ENCODE data around the gene LMBRD1. TPM values are rescaled to one million over a fixed set of nuclear protein-coding genes. Genes with fewer than 3 reads are reported as not detected.
A peak's percentile ranks its signal among the peaks of the same experiment; 100 is the strongest.
"Not testable (repeated sequence)": the region's sequence is repeated elsewhere in the genome, so short reads cannot be mapped to it uniquely, and the experiment has no call there.

The LMBRD1 gene
- total RNA-seq, 1 donor from 2014 or later, result 44.4 TPM

GRCh38 chr6:69801225-69801624 lies 4.4 kb upstream of the LMBRD1 start:
- Histone ChIP-seq H3K27ac (ENCODE audit: low read depth, low read length) (no peak overlapping the region), H3K4me3 (ENCODE audit: low read length in 3 of 3) (no peak overlapping the region), H3K36me3 (ENCODE audit: control insufficient read depth in 3 of 3, insufficient read depth in 3 of 3, low read length in 3 of 3) (no peaks in the 10 kb centered on the region), H3K27me3 (ENCODE audit: control insufficient read depth in 3 of 3, insufficient read depth in 3 of 3, low read length in 3 of 3) (no peaks in the 10 kb centered on the region), H3K9me3 (ENCODE audit: control insufficient read depth in 3 of 3, low read length in 3 of 3) (no peaks in the 10 kb centered on the region), H3K9ac (ENCODE audit: low read depth in 1 of 3, low read length in 3 of 3) (no peak overlapping the region), H3K4me1 (ENCODE audit: control insufficient read depth in 3 of 3, insufficient read depth in 3 of 3, low read length in 3 of 3) (peaks cover 3 to 10% (median 5%) of the 10 kb centered on the region in 3 donors)

- H3K4me3 ChIP-seq (ENCODE audit: low read length in 3 of 3); H3K9me3 ChIP-seq (ENCODE audit: control insufficient read depth in 3 of 3, low read length in 3 of 3); H3K36me3 ChIP-seq (ENCODE audit: control insufficient read depth in 3 of 3, insufficient read depth in 3 of 3, low read length in 3 of 3); H3K27me3 ChIP-seq (ENCODE audit: control insufficient read depth in 3 of 3, insufficient read depth in 3 of 3, low read length in 3 of 3); H3K9ac ChIP-seq (ENCODE audit: low read depth in 1 of 3, low read length in 3 of 3); H3K27ac ChIP-seq (ENCODE audit: low read depth, low read length): not testable (repeated sequence)
- peaks cover 3 to 12% (median 5%) of the 10 kb centered on the region in 3 donors for H3K4me1 ChIP-seq (ENCODE audit: control insufficient read depth in 3 of 3, insufficient read depth in 3 of 3, low read length in 3 of 3)
Measured at GRCh38 chr6:69798796-69799195, 2.0 kb upstream of the LMBRD1 start.

DNA sequence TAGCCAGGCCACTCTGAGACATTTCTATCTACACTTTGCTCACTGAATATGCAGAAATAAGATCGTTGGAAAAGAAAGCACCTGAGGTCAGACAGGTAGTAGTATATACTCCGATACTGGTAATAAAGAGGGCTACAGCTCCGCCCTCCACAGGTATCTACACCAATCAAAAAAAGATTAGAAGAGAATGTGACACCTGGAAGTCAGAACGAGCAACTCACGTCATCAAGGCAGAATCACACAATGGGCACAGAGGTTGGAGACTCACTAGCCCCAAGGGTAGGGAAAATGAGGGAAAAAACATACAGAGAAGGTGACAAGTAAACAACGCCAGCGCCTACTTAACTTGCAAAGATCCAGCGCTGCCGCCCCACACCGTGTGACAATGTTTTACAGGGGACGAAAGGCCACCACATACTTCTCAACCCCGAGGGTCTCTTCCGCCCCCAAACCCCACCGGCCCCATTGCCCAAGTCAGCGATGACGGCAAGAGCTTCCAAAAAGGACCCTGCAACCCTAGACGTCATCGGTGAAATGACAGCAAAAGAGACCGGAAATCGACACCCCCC lies 653 bp downstream of the LMBRD1 start:
- peaks cover 14 to 23% (median 20%) of the 10 kb centered on the region in 3 donors for H3K4me1 ChIP-seq (ENCODE audit: control insufficient read depth in 3 of 3, insufficient read depth in 3 of 3, low read length in 3 of 3)
- H3K9me3 ChIP-seq (ENCODE audit: control insufficient read depth in 3 of 3, low read length in 3 of 3), result no peaks in the 10 kb centered on the region

DNA sequence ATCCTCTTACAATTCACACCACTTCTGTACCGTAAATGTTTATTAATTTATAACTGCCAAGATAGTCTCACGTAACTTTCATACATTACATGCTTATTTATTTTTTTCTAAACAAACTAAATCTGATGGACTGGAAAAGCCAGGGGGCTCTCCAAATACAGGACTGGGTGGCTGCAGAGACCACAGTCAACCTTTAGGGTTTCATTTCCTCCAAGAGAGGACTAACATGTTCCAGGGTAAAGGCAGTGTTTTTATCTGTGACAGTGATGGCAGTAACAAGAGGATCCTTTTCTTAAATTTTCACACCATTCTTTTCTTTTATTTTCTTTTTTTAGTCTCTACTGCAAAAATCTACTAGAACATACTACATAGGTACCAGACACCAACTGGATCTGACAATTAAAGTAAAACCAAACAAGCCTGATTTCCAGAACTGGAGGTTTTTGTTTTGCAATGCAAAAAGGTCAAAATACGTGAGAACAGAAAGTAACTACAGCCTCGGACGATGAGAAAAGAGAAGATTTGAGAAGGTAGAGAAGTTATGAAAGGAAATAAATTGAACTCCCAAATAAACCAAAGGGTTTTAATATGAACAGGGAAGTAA lies 1.2 kb downstream of the LMBRD1 start:
- H3K9me3 ChIP-seq (ENCODE audit: control insufficient read depth in 3 of 3, low read length in 3 of 3), result no peaks in the 10 kb centered on the region
- no peaks in the 10 kb centered on the region for H3K27me3 ChIP-seq (ENCODE audit: control insufficient read depth in 3 of 3, insufficient read depth in 3 of 3, low read length in 3 of 3)
- peak overlapping the region; percentile 87 to 91 (median 90) for H3K4me3 ChIP-seq (ENCODE audit: low read length in 3 of 3)
- no peaks in the 10 kb centered on the region for H3K36me3 ChIP-seq (ENCODE audit: control insufficient read depth in 3 of 3, insufficient read depth in 3 of 3, low read length in 3 of 3)
- peak overlapping the region; percentile 97 for H3K27ac ChIP-seq (ENCODE audit: low read depth, low read length)
- H3K9ac ChIP-seq (ENCODE audit: low read depth in 1 of 3, low read length in 3 of 3), result peak overlapping the region; percentile 90 to 95 (median 90)
- peaks cover 19 to 27% (median 25%) of the 10 kb centered on the region in 3 donors for H3K4me1 ChIP-seq (ENCODE audit: control insufficient read depth in 3 of 3, insufficient read depth in 3 of 3, low read length in 3 of 3)

More for the DNA sequence above, 653 bp downstream of the LMBRD1 start:
- Histone ChIP-seq H3K36me3 (ENCODE audit: control insufficient read depth in 3 of 3, insufficient read depth in 3 of 3, low read length in 3 of 3) (no peaks in the 10 kb centered on the region), H3K9ac (ENCODE audit: low read depth in 1 of 3, low read length in 3 of 3) (peak overlapping the region; percentile 90 to 95 (median 90)), H3K27ac (ENCODE audit: low read depth, low read length) (peak overlapping the region; percentile 97), H3K4me3 (ENCODE audit: low read length in 3 of 3) (peak overlapping the region; percentile 87 to 91 (median 90)), H3K27me3 (ENCODE audit: control insufficient read depth in 3 of 3, insufficient read depth in 3 of 3, low read length in 3 of 3) (no peaks in the 10 kb centered on the region)

DNA sequence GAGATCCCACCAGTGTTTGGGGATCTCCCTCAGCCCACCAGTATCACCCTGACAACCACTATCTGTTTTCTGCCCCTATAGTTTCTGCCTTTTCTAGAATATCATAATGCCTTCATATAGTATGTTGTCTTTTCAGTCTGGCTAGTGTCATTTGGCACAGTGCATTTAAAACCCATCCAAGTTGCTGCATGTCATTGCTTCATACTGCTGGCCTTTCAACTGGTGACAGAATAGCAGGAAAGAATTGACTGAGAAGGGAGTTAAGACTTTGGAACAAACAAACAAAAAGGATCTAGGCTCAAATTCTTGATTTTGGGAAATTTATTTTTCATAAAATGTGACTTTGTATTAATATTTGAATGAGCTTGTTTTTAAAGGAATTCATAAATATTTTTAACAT lies 4.5 kb downstream of the LMBRD1 start:
- no peak overlapping the region for H3K9ac ChIP-seq (ENCODE audit: low read depth in 1 of 3, low read length in 3 of 3)

DNA sequence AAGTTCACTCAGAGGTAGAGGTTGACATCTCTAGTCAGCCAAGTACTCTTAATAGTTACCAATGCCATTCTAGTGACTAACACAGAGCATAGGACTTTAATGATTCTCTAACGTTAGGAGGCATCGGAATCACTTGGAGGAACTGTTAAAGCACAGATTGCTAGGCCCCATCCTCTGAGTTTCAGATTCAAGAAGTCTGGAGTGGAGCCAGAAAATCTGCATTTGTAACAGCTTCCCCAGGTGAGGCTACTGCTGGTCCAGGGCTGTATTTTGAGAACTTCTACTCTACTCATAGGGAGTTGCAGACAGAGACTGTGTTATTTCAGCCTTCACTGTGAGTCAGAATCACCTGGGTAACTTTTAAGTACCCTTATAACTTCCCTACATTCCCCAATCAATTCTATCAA lies 5.7 kb downstream of the LMBRD1 start:
- no peak overlapping the region for H3K4me3 ChIP-seq (ENCODE audit: low read length in 3 of 3)
- H3K36me3 ChIP-seq (ENCODE audit: control insufficient read depth in 3 of 3, insufficient read depth in 3 of 3, low read length in 3 of 3), result no peaks in the 10 kb centered on the region
- peaks cover 19 to 25% (median 19%) of the 10 kb centered on the region in 3 donors for H3K4me1 ChIP-seq (ENCODE audit: control insufficient read depth in 3 of 3, insufficient read depth in 3 of 3, low read length in 3 of 3)
- H3K9ac ChIP-seq (ENCODE audit: low read depth in 1 of 3, low read length in 3 of 3), result no peak overlapping the region
- no peaks in the 10 kb centered on the region for H3K27me3 ChIP-seq (ENCODE audit: control insufficient read depth in 3 of 3, insufficient read depth in 3 of 3, low read length in 3 of 3)
- H3K9me3 ChIP-seq (ENCODE audit: control insufficient read depth in 3 of 3, low read length in 3 of 3), result no peaks in the 10 kb centered on the region
- H3K27ac ChIP-seq (ENCODE audit: low read depth, low read length), result peak overlapping the region; percentile 49

More for the DNA sequence above, 4.5 kb downstream of the LMBRD1 start:
- Histone ChIP-seq H3K4me1 (ENCODE audit: control insufficient read depth in 3 of 3, insufficient read depth in 3 of 3, low read length in 3 of 3) (peaks cover 21 to 28% (median 25%) of the 10 kb centered on the region in 3 donors), H3K27ac (ENCODE audit: low read depth, low read length) (peak overlapping the region; percentile 48), H3K36me3 (ENCODE audit: control insufficient read depth in 3 of 3, insufficient read depth in 3 of 3, low read length in 3 of 3) (no peaks in the 10 kb centered on the region), H3K9me3 (ENCODE audit: control insufficient read depth in 3 of 3, low read length in 3 of 3) (no peaks in the 10 kb centered on the region), H3K27me3 (ENCODE audit: control insufficient read depth in 3 of 3, insufficient read depth in 3 of 3, low read length in 3 of 3) (no peaks in the 10 kb centered on the region), H3K4me3 (ENCODE audit: low read length in 3 of 3) (peak overlapping the region in 1 of 3 donors; percentile 37)

- Histone ChIP-seq H3K9me3 (ENCODE audit: control insufficient read depth in 3 of 3, low read length in 3 of 3) (no peaks in the 10 kb centered on the region), H3K27ac (ENCODE audit: low read depth, low read length) (peak overlapping the region; percentile 49), H3K9ac (ENCODE audit: low read depth in 1 of 3, low read length in 3 of 3) (no peak overlapping the region), H3K36me3 (ENCODE audit: control insufficient read depth in 3 of 3, insufficient read depth in 3 of 3, low read length in 3 of 3) (no peaks in the 10 kb centered on the region), H3K4me1 (ENCODE audit: control insufficient read depth in 3 of 3, insufficient read depth in 3 of 3, low read length in 3 of 3) (peaks cover 19 to 25% (median 19%) of the 10 kb centered on the region in 3 donors), H3K4me3 (ENCODE audit: low read length in 3 of 3) (no peak overlapping the region), H3K27me3 (ENCODE audit: control insufficient read depth in 3 of 3, insufficient read depth in 3 of 3, low read length in 3 of 3) (no peaks in the 10 kb centered on the region)
Measured at GRCh38 chr6:69790629-69791028, 6.2 kb downstream of the LMBRD1 start.

- Histone ChIP-seq H3K36me3 (ENCODE audit: control insufficient read depth in 3 of 3, insufficient read depth in 3 of 3, low read length in 3 of 3) (no peaks in the 10 kb centered on the region), H3K27ac (ENCODE audit: low read depth, low read length) (no peak overlapping the region), H3K9ac (ENCODE audit: low read depth in 1 of 3, low read length in 3 of 3) (no peak overlapping the region), H3K27me3 (ENCODE audit: control insufficient read depth in 3 of 3, insufficient read depth in 3 of 3, low read length in 3 of 3) (no peaks in the 10 kb centered on the region), H3K9me3 (ENCODE audit: control insufficient read depth in 3 of 3, low read length in 3 of 3) (no peaks in the 10 kb centered on the region), H3K4me3 (ENCODE audit: low read length in 3 of 3) (no peak overlapping the region), H3K4me1 (ENCODE audit: control insufficient read depth in 3 of 3, insufficient read depth in 3 of 3, low read length in 3 of 3) (peaks cover 19 to 25% (median 22%) of the 10 kb centered on the region in 3 donors)
Measured at GRCh38 chr6:69789578-69789977, 7.2 kb downstream of the LMBRD1 start.

- not testable (repeated sequence) for H3K9me3 ChIP-seq (ENCODE audit: control insufficient read depth in 3 of 3, low read length in 3 of 3); H3K27me3 ChIP-seq (ENCODE audit: control insufficient read depth in 3 of 3, insufficient read depth in 3 of 3, low read length in 3 of 3); H3K36me3 ChIP-seq (ENCODE audit: control insufficient read depth in 3 of 3, insufficient read depth in 3 of 3, low read length in 3 of 3); H3K27ac ChIP-seq (ENCODE audit: low read depth, low read length); H3K9ac ChIP-seq (ENCODE audit: low read depth in 1 of 3, low read length in 3 of 3); H3K4me3 ChIP-seq (ENCODE audit: low read length in 3 of 3)
- peaks cover 19 to 22% (median 22%) of the 10 kb centered on the region in 3 donors for H3K4me1 ChIP-seq (ENCODE audit: control insufficient read depth in 3 of 3, insufficient read depth in 3 of 3, low read length in 3 of 3)
Measured at GRCh38 chr6:69787436-69787835, 9.4 kb downstream of the LMBRD1 start.

DNA sequence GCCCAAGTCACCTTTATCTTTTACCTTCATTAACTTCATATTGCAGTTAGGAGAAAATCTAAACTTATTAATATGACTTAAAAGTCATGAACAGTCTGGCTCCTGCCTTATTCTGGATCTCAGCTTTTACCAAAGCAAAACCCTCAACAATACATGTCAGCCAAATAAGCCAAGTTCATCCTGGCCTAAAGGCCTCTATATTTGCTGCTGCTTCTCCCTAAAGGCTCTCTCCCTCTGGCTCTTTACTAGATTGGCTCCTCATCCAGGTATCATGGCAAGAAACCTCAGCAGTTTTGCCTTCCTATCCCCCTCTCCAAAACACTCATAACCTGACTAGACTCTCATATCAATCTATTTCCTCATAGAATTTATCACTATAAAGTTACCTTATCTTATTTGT lies 11.1 kb downstream of the LMBRD1 start:
- H3K9ac ChIP-seq (ENCODE audit: low read depth in 1 of 3, low read length in 3 of 3), result no peak overlapping the region
- H3K9me3 ChIP-seq (ENCODE audit: control insufficient read depth in 3 of 3, low read length in 3 of 3), result no peaks in the 10 kb centered on the region
- no peaks in the 10 kb centered on the region for H3K36me3 ChIP-seq (ENCODE audit: control insufficient read depth in 3 of 3, insufficient read depth in 3 of 3, low read length in 3 of 3)
- no peaks in the 10 kb centered on the region for H3K27me3 ChIP-seq (ENCODE audit: control insufficient read depth in 3 of 3, insufficient read depth in 3 of 3, low read length in 3 of 3)
- peaks cover 3 to 13% (median 6%) of the 10 kb centered on the region in 3 donors for H3K4me1 ChIP-seq (ENCODE audit: control insufficient read depth in 3 of 3, insufficient read depth in 3 of 3, low read length in 3 of 3)
- no peak overlapping the region for H3K27ac ChIP-seq (ENCODE audit: low read depth, low read length)
- no peak overlapping the region for H3K4me3 ChIP-seq (ENCODE audit: low read length in 3 of 3)
